Panc1 (cell line): ENCODE results near the gene TMEM163. TPM values are rescaled to one million over a fixed set of nuclear protein-coding genes. Genes with fewer than 3 reads are reported as not detected.

Source experiments
- ATAC-seq: fragments of 200-7000 bp; cut with Tn5 transposase; 2 replicates; pipeline ENCODE4 v1.9.1; 2020; ENCODE audit warnings: mild to moderate bottlenecking, moderate library complexity
- BruUV-seq: library from RNA; stranded (reverse); fragments of 400-500 nt; replicated peaks from 2 replicates; lab custom pipeline; 2021; lab: Mats Ljungman, UMichigan
- CTCF ChIA-PET: fragments of 300-600 bp; sonication (Branson Sonifier 250); formaldehyde crosslinking; loops from one replicate; lab custom pipeline; 2022; ENCODE audit warnings: antibody characterized with exemption; lab: Charles Lee
- POLR2A ChIA-PET: fragments of 300-600 bp; sonication (Branson Sonifier 250); formaldehyde crosslinking; loops from one replicate; lab custom pipeline; 2022; ENCODE audit warnings: antibody characterized with exemption; lab: Charles Lee
- DNase-seq: peaks from one replicate; pipeline ENCODE4 v3.0.0-alpha.2; 2010; ENCODE audit warnings: low read depth, low spot score
- H3K27ac ChIP-seq: 2 replicates; pipeline ENCODE4 v1.5.1; 2011; ENCODE audit warnings: mild to moderate bottlenecking, low read length, inconsistent platforms
- H3K27me3 ChIP-seq: fragments of 200-500 bp; sonication (Bioruptor generic); 2 replicates; pipeline ENCODE4 v1.6.0; 2014; ENCODE audit warnings: low read length, inconsistent platforms; ENCODE audit not compliant: control insufficient read depth, insufficient read depth
- H3K36me3 ChIP-seq: fragments of 200-500 bp; sonication (Bioruptor generic); 2 replicates; pipeline ENCODE4 v1.5.1; 2014; ENCODE audit warnings: inconsistent platforms, mild to moderate bottlenecking, low read length, moderate library complexity; ENCODE audit not compliant: control insufficient read depth, insufficient read depth
- H3K4me1 ChIP-seq: 2 replicates; pipeline ENCODE4 v1.5.1; 2011; ENCODE audit warnings: inconsistent platforms, mild to moderate bottlenecking, low read length, moderate library complexity; ENCODE audit not compliant: control insufficient read depth, insufficient read depth
- H3K4me3 ChIP-seq, 2 experiments: 2 replicates each; pipeline ENCODE4 v1.5.1; 2011 to 2012; ENCODE audit warnings: low read depth in 2 of 2, low read length in 2 of 2, mild to moderate bottlenecking in 2 of 2, inconsistent platforms in 1 of 2, moderate library complexity in 1 of 2
- H3K9me3 ChIP-seq: fragments of 200-500 bp; sonication (Bioruptor generic); 2 replicates; pipeline ENCODE4 v1.5.1; 2014; ENCODE audit warnings: low read depth, mild to moderate bottlenecking, inconsistent platforms, low read length, moderate library complexity; ENCODE audit not compliant: control insufficient read depth, insufficient read depth
- POLR2AphosphoS5 ChIP-seq: IDR thresholded peaks from 2 replicates; pipeline ENCODE4 v1.6.1; 2012; ENCODE audit warnings: mild to moderate bottlenecking, low read depth, low read length, moderate library complexity
- SIN3A ChIP-seq: IDR thresholded peaks from 2 replicates; pipeline ENCODE4 v1.6.1; 2012; ENCODE audit warnings: low read depth, mild to moderate bottlenecking, low read length, moderate library complexity, borderline replicate concordance; ENCODE audit not compliant: insufficient read depth
- TCF7L2 ChIP-seq: IDR thresholded peaks from 2 replicates; pipeline ENCODE4 v1.6.1; 2011; ENCODE audit warnings: mild to moderate bottlenecking, low read depth, low read length, inconsistent platforms
- in situ Hi-C: cut with HindIII; loops from 2 replicates; pipeline ENCODE4 v1.10.0; 2016; ENCODE audit warnings: low sequenced_read_pairs, low pct_unique_long_range_greater_than_20kb
- intact Hi-C: fragments of 100-400 bp; cut with micrococcal nuclease; formaldehyde crosslinking; loops from one replicate; pipeline ENCODE4 v1.10.0; 2022; ENCODE audit not compliant: unreplicated experiment
- total RNA-seq: library from RNA; stranded (reverse); gene quantifications from one replicate; pipeline ENCODE4 v1.2.1, GENCODE V29; 2021; ENCODE audit not compliant: unreplicated experiment
- TF ChIP-seq, protein P1 (sequence below): fragments of 450-650 bp; IDR thresholded peaks from 2 replicates; pipeline ENCODE4 v1.5.1; 2017; ENCODE audit warnings: mild to moderate bottlenecking
- TF ChIP-seq, protein P2 (sequence below), 2 experiments: IDR thresholded peaks; 2 replicates each; pipeline ENCODE4 v1.6.1; 2011 to 2012; ENCODE audit warnings: low read depth in 2 of 2, control low read depth in 1 of 2, low read length in 1 of 2, mild to moderate bottlenecking in 1 of 2, moderate library complexity in 1 of 2; ENCODE audit not compliant: insufficient read depth in 1 of 2

Gene TMEM163
- total RNA-seq, 1 experiment from 2014 or later: not detected

DNA sequence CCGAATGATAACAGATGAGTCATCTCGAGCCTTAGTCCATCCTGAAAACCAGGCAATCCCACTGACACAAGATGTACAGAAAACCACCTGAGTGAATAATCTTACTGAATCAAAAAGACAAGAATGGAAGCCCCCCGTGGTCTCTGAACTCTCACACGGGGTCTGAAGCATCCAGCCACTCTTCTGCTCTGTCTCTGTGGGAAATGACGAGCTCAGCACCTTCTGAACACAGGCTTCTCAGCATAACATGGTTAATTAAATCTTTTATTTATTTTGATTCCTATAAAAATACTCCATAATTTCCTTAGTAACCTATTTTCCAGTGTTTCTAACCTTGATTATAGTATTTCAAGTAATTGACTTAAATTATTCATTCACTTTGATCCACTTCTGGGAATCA lies 203.7 kb downstream of the TMEM163 start:
- H3K4me3 ChIP-seq: no peak overlapping the region
- no peak for ATAC-seq
- no peak for TF ChIP-seq TCF7L2
- TF ChIP-seq, protein P1, sequence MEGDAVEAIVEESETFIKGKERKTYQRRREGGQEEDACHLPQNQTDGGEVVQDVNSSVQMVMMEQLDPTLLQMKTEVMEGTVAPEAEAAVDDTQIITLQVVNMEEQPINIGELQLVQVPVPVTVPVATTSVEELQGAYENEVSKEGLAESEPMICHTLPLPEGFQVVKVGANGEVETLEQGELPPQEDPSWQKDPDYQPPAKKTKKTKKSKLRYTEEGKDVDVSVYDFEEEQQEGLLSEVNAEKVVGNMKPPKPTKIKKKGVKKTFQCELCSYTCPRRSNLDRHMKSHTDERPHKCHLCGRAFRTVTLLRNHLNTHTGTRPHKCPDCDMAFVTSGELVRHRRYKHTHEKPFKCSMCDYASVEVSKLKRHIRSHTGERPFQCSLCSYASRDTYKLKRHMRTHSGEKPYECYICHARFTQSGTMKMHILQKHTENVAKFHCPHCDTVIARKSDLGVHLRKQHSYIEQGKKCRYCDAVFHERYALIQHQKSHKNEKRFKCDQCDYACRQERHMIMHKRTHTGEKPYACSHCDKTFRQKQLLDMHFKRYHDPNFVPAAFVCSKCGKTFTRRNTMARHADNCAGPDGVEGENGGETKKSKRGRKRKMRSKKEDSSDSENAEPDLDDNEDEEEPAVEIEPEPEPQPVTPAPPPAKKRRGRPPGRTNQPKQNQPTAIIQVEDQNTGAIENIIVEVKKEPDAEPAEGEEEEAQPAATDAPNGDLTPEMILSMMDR: no peak
- TF ChIP-seq, protein P2, sequence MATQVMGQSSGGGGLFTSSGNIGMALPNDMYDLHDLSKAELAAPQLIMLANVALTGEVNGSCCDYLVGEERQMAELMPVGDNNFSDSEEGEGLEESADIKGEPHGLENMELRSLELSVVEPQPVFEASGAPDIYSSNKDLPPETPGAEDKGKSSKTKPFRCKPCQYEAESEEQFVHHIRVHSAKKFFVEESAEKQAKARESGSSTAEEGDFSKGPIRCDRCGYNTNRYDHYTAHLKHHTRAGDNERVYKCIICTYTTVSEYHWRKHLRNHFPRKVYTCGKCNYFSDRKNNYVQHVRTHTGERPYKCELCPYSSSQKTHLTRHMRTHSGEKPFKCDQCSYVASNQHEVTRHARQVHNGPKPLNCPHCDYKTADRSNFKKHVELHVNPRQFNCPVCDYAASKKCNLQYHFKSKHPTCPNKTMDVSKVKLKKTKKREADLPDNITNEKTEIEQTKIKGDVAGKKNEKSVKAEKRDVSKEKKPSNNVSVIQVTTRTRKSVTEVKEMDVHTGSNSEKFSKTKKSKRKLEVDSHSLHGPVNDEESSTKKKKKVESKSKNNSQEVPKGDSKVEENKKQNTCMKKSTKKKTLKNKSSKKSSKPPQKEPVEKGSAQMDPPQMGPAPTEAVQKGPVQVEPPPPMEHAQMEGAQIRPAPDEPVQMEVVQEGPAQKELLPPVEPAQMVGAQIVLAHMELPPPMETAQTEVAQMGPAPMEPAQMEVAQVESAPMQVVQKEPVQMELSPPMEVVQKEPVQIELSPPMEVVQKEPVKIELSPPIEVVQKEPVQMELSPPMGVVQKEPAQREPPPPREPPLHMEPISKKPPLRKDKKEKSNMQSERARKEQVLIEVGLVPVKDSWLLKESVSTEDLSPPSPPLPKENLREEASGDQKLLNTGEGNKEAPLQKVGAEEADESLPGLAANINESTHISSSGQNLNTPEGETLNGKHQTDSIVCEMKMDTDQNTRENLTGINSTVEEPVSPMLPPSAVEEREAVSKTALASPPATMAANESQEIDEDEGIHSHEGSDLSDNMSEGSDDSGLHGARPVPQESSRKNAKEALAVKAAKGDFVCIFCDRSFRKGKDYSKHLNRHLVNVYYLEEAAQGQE (IDR thresholded peaks at IDR 0.05; ENCODE audit: insufficient read depth in 1 of 2, low read depth in 2 of 2, low read length in 1 of 2): no peak
- TF ChIP-seq POLR2AphosphoS5: no peak
- no peak for TF ChIP-seq SIN3A
- H3K4me1 ChIP-seq: no peaks in the 10 kb centered on the region
- H3K27ac ChIP-seq: no peak overlapping the region
- in situ Hi-C loops (no loop called here), intact Hi-C loops (no loop called here)
- BruUV-seq: no TSS peak
- H3K9me3 ChIP-seq: no peaks in the 10 kb centered on the region
- H3K27me3 ChIP-seq: peaks cover 5% of the 10 kb centered on the region; the same call in 1 of the 2 replicates
- DNase-seq: no peak
- ChIA-PET POLR2A (no interaction called here), CTCF (no interaction called here)
- H3K36me3 ChIP-seq: no peaks in the 10 kb centered on the region

DNA sequence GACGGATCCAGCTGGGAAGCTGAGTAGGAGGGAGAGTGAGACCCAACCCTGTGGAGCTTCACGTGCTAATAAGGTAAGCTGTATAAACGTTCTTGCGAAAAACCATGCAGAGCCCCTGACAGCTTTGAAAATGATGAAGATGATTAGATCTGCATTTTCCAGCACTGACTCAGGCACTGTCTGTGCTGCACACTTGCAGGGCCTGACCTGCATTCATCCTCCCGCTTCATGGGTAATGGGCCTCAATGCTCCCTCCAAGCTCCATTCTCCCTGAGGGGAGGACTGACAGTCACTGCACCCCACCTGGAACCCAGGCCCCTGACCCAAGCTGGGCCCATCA lies 205.4 kb downstream of the TMEM163 start:
- peaks cover 10% of the 10 kb centered on the region for H3K27me3 ChIP-seq
- ChIA-PET POLR2A (no interaction called here), CTCF (interaction anchor here (0.7 kb wide), 1 partner anchor 49 kb away, joined by 4 read pairs; no protein-coding TSS in a partner anchor)
- intact Hi-C loops: no loop called here
- H3K4me1 ChIP-seq: no peaks in the 10 kb centered on the region
- in situ Hi-C loops: no loop called here
- H3K9me3 ChIP-seq: no peaks in the 10 kb centered on the region
- ATAC-seq (no peak), DNase-seq (no peak)
- no TSS peak for BruUV-seq
- H3K36me3 ChIP-seq: no peaks in the 10 kb centered on the region
- TF ChIP-seq, protein P2 (IDR thresholded peaks at IDR 0.05; ENCODE audit: insufficient read depth in 1 of 2, low read depth in 2 of 2, low read length in 1 of 2): no peak
- TF ChIP-seq POLR2AphosphoS5 (no peak), TCF7L2 (no peak), SIN3A (no peak)
- TF ChIP-seq, protein P1: no peak
- no peak overlapping the region for H3K4me3 ChIP-seq
- H3K27ac ChIP-seq: no peak overlapping the region
